GM19324 (cell line): ENCODE data around the gene DIP2C.
"Not testable (repeated sequence)": the region's sequence is repeated elsewhere in the genome, so short reads cannot be mapped to it uniquely, and the experiment has no call there.

ENCODE experiments used
- ATAC-seq: cut with Tn5 transposase; IDR thresholded peaks from one replicate; pipeline ENCODE4 v1.9.1; 2021; ENCODE audit warnings: mild to moderate bottlenecking, moderate library complexity; ENCODE audit not compliant: unreplicated experiment, low FRiP score

Gene DIP2C

DNA sequence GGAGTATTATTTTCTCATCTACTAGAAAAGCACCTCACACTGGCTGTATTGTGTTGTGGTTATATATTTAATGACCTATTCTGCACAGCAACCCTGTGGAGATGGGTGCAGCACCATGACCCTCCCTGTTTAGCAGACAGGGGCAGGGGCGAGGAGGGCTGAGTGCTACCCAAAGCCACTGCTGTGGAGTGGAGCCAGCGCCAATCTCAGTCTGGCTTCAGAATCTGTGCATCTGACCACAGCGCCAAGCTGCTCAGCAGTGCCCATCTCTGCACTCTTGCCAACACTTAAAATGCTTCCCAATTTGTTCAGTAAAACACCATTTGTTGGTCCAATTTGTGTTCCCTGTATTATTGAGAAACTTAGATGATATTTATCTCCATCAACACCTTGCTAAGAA lies 315.1 kb downstream of the DIP2C start:
- no peak for ATAC-seq

- ATAC-seq: no peak
Observed at GRCh38 chr10:373526-374309, 315.8 kb downstream of the DIP2C start.

DNA sequence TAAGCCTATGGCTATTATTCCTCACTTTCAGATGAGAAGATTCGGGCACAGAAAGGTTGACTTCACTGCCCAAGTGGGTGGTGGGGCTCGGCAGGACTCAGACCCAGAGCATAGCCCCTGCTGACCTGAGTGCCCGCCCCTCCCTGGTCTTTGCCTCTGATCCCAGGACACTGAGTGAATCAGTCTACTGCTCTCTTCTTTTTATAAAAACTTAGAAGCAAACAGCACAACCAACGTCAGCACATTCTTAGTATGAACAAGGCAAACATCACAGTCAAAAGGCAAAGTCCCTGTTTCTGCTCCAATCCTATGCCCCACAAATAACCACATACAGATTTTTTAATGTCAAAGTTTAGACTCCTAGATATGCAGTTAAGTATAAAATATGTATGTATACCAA lies 316.5 kb downstream of the DIP2C start:
- ATAC-seq: no peak

- no peak for ATAC-seq
Observed at GRCh38 chr10:372566-372965, 316.9 kb downstream of the DIP2C start.

GRCh38 chr10:371515-371914 lies 318.0 kb downstream of the DIP2C start:
- ATAC-seq: no peak

GRCh38 chr10:370449-370825 lies 319.0 kb downstream of the DIP2C start:
- no peak for ATAC-seq

DNA sequence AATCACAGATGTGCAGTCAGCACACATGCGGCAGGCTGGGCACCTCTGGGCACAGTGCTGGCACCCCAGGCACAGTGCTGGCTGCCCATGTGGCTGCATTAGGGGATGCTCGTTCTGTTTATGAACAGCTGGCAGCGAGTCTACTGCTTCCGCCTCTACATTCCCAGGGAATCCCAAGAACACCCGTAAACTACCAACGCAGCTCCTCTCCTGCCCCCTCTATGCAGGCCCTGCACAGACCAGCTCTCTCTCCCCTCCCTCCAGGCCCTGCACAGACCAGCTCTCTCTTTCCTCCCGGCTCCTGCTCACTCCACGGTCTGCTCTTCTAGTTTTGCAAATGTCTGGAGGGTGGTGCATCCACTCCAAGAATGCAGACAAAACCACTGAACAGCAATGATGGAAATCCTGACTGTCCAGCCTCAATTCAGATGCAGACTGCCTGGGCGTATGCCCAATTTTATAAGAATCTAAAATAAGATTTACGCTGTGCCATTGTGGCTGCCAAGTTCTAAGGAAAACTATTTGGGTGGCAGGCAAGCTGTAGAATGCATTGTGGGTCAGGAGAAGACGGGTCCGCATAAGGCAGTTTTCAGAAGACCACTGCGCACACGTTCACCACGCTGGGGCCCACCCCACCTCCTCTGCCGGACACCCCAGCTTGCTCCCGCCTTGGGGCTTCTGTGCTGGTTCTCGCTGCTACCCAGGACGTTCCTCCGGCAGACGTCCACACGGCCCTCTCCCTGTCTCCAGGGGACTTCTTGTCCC lies 319.6 kb downstream of the DIP2C start:
- ATAC-seq: no peak

DNA sequence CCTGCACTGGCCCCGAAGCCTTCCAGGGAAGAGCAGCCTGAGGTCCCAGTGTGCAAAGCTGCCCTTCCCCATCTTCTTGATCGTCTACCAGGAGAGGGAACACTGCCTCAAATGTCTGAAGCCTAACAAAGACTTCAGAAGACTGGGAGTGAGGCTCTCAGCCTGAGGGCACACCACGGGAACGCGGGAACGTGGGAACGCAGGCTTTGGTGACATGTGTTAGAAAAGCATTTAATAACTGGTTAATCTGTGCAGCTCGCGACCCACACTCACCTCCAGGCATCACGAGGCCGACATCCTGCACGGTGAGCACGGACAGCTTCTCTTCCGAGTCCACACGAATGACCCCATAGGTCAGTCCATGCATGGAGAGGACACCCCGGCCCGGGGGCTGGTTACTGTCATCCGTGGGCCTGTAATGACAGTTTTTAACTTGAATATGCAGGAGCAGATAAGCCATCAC lies 320.2 kb downstream of the DIP2C start:
- ATAC-seq: no peak

- no peak for ATAC-seq
Observed at GRCh38 chr10:368579-369220, 320.8 kb downstream of the DIP2C start.

DNA sequence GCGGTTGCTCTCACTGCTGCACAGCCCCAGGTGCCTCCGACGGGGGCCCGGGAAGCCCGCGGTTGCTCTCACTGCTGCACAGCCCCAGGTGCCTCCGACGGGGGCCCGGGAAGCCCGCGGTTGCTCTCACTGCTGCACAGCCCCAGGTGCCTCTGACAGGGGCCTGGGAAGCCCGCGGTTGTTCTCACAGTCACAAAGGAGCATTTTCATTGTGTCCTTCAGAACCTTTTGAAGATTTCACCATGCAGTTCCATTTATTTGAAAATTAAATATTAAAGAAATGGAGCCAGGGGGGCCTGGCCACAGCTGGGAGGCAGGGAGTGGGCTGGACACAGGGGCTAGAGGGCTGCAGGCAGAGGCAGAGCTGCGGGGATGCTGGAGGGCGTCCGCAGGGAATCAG lies 321.4 kb downstream of the DIP2C start:
- not testable (repeated sequence) for ATAC-seq

DNA sequence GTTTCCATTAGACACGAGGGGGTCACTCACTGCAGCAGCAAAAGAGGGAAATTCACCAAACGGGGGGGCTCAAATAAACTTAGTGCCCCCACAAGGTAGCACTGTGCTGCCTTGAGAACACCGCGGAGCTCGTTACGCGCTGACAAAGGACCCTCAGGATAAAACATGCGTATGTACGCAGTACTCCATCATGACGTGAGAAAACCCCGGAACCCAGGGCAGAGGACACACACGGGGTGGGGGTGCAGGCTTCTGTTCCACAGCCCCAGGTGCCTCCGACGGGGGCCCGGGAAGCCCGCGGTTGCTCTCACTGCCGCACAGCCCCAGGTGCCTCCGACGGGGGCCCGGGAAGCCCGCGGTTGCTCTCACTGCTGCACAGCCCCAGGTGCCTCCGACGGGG lies 321.8 kb downstream of the DIP2C start:
- ATAC-seq: no peak

DNA sequence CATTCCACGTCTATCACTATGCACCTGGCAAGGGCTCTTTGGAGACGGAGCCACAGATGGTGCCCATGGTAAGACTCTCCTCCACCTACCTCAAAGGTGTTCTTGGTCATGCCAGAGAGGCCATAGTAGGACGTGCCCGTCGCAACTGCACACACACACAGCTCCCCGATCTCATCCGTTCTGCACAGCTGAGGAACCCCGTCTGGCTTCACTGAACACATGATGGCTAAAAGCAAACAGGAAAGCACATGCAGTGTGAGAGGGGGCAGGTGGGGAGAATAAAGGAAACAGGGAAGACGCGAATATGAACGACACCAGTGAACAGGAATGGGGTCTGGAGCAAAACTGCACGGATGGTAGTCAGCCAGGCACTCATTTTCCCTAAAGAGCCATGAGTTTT lies 323.3 kb downstream of the DIP2C start:
- no peak for ATAC-seq

DNA sequence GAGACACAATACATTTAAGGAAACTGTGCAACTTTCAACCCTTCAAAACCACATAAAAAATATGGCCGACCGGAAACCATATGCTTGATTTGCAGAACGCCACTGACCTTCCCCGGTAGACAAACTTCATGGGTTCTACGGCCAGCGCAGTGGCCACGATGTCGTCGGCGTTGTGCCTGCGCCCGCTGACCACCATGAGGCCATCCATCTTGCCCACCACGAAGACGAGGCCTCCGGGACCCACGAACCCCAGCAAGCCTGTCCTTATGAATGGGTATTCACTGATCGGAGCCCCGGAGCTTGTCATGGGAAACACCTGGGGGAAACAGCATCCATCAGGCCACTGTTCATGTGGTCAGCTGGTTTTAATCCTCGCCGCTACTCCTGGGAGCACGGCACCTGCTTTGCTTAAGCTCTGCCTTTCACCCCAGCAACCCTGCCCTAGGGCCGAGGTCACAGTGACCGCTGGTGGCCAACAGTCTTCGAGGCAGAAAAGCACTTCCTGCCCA lies 325.1 kb downstream of the DIP2C start:
- ATAC-seq: no peak

- no peak for ATAC-seq
Observed at GRCh38 chr10:363152-363551, 326.3 kb downstream of the DIP2C start.

GRCh38 chr10:361203-362081 lies 328.0 kb downstream of the DIP2C start:
- no peak for ATAC-seq

GRCh38 chr10:360653-361052 lies 328.8 kb downstream of the DIP2C start:
- no peak for ATAC-seq

- no peak for ATAC-seq
Observed at GRCh38 chr10:359762-360161, 329.7 kb downstream of the DIP2C start.

DNA sequence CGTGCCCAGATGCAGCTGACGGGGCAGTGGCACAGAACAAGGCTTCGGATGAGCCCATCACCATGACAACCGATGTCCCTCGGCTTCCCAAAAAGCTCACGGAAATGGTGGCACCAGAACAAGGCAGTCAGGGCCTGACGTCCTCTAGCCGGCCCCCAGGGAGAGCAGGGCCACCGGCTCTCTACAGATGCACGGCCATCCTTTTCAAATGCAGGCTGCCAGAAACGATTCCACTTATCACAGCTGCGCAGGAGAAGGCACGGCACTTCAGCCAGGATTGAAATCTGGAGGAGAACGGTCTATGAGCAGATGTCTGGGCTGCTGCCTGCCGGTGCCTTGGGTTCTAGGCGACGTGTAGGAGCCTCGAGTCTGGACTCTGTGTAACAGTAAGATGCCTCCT lies 330.4 kb downstream of the DIP2C start:
- ATAC-seq: no peak

DNA sequence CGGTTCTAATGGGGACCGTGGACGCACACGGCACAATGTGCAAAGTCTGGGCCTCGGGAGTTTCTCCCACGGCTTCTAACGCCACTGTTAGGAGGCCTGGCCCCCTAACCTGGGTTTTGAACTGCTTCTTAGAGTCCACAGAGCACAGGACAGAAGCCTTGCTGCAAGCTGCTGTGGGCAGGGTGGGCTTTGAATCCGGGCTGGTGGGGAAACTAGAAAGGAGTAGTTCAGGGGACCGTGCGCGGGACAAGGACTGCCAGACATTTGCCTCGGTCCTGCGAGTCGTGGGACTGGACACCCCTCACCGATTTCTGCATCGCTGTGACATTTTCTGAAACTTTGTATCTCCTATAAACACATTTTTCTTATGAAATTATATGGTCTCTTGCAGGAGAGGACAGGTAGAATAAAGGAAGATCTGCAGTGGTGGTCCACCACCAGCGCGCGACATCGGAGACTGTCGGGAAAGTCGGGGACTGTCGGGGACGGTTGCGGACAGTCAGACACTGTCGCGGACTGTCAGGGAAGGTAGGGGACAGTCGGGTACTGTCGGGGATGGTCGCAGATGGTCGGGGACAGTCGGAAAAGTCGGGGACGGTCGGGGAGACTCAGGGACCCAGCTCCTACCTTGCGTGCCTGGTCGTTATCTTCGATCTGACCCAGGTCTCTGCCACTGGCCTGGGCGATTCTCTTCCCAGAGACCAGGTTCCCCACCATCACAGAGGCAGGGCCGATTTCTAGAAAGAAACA lies 332.1 kb downstream of the DIP2C start:
- no peak for ATAC-seq

DNA sequence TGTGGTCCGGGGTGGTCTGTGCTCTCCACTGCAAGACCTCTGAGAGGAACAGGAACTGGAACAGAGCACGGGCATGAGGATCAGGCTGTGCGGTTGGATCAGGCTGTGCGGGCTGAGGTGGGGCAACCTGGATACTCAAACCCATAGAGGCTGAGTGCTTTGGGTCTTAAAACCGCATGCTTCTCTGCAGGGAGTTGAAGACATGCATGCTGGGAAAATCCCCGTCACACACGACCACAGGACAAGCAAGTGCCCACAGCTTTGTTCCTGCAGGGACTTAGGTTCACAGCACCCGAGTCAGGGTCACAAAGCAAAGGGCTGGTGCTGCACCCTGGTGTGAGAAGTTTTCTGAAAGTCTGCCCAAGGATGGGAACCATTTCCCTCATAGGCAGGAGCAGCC lies 333.0 kb downstream of the DIP2C start:
- ATAC-seq: no peak
